CD4-positive, CD25-positive, alpha-beta regulatory T cell (primary cell): ENCODE results near the gene SSTR5. TPM values are rescaled to one million over a fixed set of nuclear protein-coding genes. Genes with fewer than 3 reads are reported as not detected.
A peak's percentile ranks its signal among the peaks of the same experiment; 100 is the strongest.

ENCODE experiments used
- ATAC-seq, 2 donors: fragments of 150-1000 bp; cut with Tn5 transposase; one replicate each; pipeline ENCODE4 v1.10.0; 2021; ENCODE audit warnings: low read depth in 2 of 2, moderate number of reproducible peaks in 2 of 2, moderate library complexity in 1 of 2
- DNase-seq, 3 donors: peaks; one replicate each; pipeline versions ENCODE4 v3.0.0 to v3.0.0-alpha.2; 2012 to 2022; ENCODE audit warnings: mixed read lengths in 1 of 3
- H3K27ac ChIP-seq: one replicate; pipeline ENCODE4 v1.7.0; 2013; ENCODE audit warnings: mild to moderate bottlenecking, low read length; ENCODE audit not compliant: insufficient read depth, poor library complexity, severe bottlenecking
- H3K27me3 ChIP-seq: one replicate; pipeline ENCODE4 v1.7.0; 2013; ENCODE audit warnings: low read length; ENCODE audit not compliant: control insufficient read depth, insufficient read depth
- H3K36me3 ChIP-seq: one replicate; pipeline ENCODE4 v1.7.0; 2013; ENCODE audit warnings: mild to moderate bottlenecking, low read length, moderate library complexity; ENCODE audit not compliant: control insufficient read depth, insufficient read depth
- H3K4me1 ChIP-seq: 2 replicates; pipeline ENCODE4 v1.7.0; 2013; ENCODE audit warnings: mild to moderate bottlenecking, low read length; ENCODE audit not compliant: insufficient read depth, control insufficient read depth, poor library complexity, severe bottlenecking
- H3K4me3 ChIP-seq: one replicate; pipeline ENCODE4 v1.7.0; 2013; ENCODE audit warnings: low read depth, mild to moderate bottlenecking, low read length, moderate library complexity
- H3K9me3 ChIP-seq, 2 experiments: 1 replicate in 1 of 2; 2 replicates in 1 of 2; pipeline ENCODE4 v1.7.0; 2013; ENCODE audit warnings: low read length in 2 of 2, mild to moderate bottlenecking in 1 of 2, moderate library complexity in 1 of 2; ENCODE audit not compliant: control insufficient read depth in 2 of 2
- H3K27ac Mint-ChIP-seq, 3 donors: one replicate each; pipeline ENCODE4 v1.8.0; 2020 to 2022; ENCODE audit warnings: mild to moderate bottlenecking in 3 of 3, mixed read lengths in 3 of 3, moderate library complexity in 2 of 3
- H3K27me3 Mint-ChIP-seq: one replicate; pipeline ENCODE4 v1.8.0; 2022; ENCODE audit warnings: mild to moderate bottlenecking, mixed read lengths
- H3K36me3 Mint-ChIP-seq: one replicate; pipeline ENCODE4 v1.8.0; 2020; ENCODE audit warnings: mixed read lengths
- H3K4me1 Mint-ChIP-seq, 4 donors: one replicate each; pipeline ENCODE4 v1.8.0; 2020 to 2022; ENCODE audit warnings: mixed read lengths in 4 of 4, mild to moderate bottlenecking in 1 of 4
- H3K4me3 Mint-ChIP-seq, 4 donors: one replicate each; pipeline ENCODE4 v1.8.0; 2020 to 2022; ENCODE audit warnings: mild to moderate bottlenecking in 4 of 4, mixed read lengths in 4 of 4, moderate library complexity in 3 of 4
- H3K9me3 Mint-ChIP-seq, 7 donors: one replicate each; pipeline ENCODE4 v1.8.0; 2020 to 2022; ENCODE audit warnings: mixed read lengths in 7 of 7, mild to moderate bottlenecking in 3 of 7, moderate library complexity in 2 of 7
- polyA plus RNA-seq, 4 donors: library from polyadenylated mRNA; unstranded; fragments of 300-500 nt; fragmentation: Illumina TruSeq; gene quantifications; one replicate each; pipeline ENCODE4 v1.2.3, GENCODE V29; 2021
- total RNA-seq: library from RNA; stranded (reverse); gene quantifications from one replicate; pipeline ENCODE4 v1.2.3, GENCODE V29; 2022

Gene SSTR5
- total and polyA plus RNA-seq, 5 donors from 2014 or later: not detected

DNA sequence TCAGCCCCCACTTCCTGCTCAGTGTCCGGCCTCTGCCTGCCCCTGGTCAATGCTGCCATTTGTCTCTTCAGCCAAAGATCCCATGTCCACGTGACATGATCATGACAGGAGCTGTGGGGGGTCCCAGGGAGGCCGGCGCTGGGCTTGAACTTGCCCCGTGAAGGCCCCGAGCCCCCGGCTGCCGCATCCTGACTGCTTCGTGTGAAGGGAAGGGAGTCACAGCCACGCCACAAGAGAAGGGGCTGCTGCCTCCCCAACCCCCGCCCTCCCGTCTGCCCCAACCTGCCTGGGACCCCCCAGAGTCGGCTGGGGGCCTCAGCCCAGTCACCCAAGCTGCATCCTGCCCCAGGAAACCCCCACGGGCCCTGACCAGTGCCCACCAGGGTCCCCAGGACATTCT lies 14.3 kb upstream of the SSTR5 start:
- Histone ChIP-seq H3K36me3 (no peaks in the 10 kb centered on the region), H3K27ac (no peak overlapping the region), H3K4me1 (no peaks in the 10 kb centered on the region), H3K4me3 (no peak overlapping the region), H3K9me3 (peaks cover 3 to 8% of the 10 kb centered on the region in 2 experiments), H3K27me3 (no peaks in the 10 kb centered on the region)
- ATAC-seq: no peak
- Mint-ChIP-seq H3K4me1 (no peaks in the 10 kb centered on the region), H3K27me3 (no peaks in the 10 kb centered on the region), H3K4me3 (no peak overlapping the region), H3K27ac (no peak overlapping the region), H3K9me3 (peaks cover 0 to 6% (median 2%) of the 10 kb centered on the region in 7 donors), H3K36me3 (no peaks in the 10 kb centered on the region)
- DNase-seq: no peak

DNA sequence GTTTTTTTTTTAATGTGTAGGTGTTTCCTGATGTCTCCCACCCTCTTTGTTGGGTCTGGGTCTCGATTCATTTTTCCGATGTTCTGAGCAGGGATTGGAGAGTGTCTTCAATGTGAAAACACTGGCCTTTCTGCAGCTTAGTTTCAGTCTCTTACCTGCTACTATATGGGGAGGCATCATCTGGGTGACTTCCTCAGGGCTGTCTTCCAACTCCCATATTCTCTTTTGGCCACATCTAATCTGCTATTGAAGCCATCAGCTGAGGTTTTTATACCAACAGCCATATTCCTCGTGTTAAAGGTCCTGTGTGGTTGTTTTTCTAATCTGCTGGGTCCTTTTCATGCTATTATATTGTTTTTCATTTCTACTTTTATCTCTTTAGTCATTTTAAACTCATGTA lies 13.2 kb upstream of the SSTR5 start:
- Histone ChIP-seq H3K27ac (no peak overlapping the region), H3K36me3 (no peaks in the 10 kb centered on the region), H3K4me1 (no peaks in the 10 kb centered on the region), H3K27me3 (no peaks in the 10 kb centered on the region), H3K9me3 (peaks cover 3 to 8% of the 10 kb centered on the region in 2 experiments), H3K4me3 (no peak overlapping the region)
- ATAC-seq (no peak), DNase-seq (no peak)
- Mint-ChIP-seq H3K4me3 (no peak overlapping the region), H3K4me1 (no peaks in the 10 kb centered on the region), H3K36me3 (no peaks in the 10 kb centered on the region), H3K27me3 (no peaks in the 10 kb centered on the region), H3K27ac (no peak overlapping the region), H3K9me3 (peaks cover 0 to 6% (median 2%) of the 10 kb centered on the region in 7 donors)

DNA sequence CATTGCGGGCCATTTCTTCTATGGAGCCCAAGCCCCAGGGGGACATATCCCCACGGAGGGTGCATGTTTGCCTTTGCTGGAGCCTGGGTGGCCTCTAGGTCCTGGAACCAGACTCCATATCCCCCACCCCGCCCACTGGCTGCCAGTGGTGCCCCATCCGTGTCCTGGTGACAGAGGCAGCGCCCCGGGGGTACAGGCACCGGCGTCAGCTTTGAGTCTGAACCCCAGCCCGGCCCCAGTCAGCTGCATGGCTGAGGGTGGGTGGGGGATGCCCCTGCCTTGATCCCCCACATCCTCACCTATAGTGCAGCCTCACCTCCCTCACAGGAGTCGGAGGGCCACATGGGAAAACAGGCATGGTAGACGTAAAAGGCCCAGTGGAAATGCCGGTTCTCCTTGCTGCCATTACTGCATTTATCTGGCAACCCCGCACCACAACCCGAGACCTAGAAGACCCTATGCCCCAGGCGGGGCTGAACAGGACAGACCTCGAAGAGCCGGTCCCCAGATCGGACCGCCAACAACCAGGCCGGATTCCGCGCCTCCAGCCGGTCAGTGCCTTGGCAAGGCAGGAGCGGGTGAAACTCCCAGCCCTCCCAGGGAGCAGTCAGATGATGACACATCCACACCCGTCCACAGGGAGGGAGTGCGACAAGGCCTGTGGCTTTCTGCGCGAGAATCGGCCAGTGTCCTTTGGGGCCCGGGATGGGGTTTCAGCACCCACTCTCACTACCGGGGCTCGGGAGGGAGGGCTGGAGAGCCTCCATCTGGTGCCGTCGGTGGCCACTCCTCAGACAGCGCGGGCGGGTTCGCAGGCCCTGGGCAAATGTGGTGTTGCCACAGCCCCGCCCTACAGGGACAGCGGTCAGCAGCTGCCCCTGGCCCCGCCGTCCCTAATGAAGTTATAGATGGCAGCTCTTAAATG lies 11.9 kb upstream of the SSTR5 start:
- Histone ChIP-seq H3K4me3 (no peak overlapping the region), H3K36me3 (no peaks in the 10 kb centered on the region), H3K27ac (no peak overlapping the region), H3K9me3 (peaks cover 3 to 8% of the 10 kb centered on the region in 2 experiments), H3K27me3 (no peaks in the 10 kb centered on the region), H3K4me1 (no peaks in the 10 kb centered on the region)
- H3K4me1 Mint-ChIP-seq: no peaks in the 10 kb centered on the region
- ATAC-seq (no peak), DNase-seq (no peak)
- no peak overlapping the region for H3K27ac Mint-ChIP-seq
- H3K27me3 Mint-ChIP-seq: no peaks in the 10 kb centered on the region
- H3K36me3 Mint-ChIP-seq: no peaks in the 10 kb centered on the region
- H3K4me3 Mint-ChIP-seq: peak overlapping the region in 1 of 4 donors; percentile 84
- peaks cover 0 to 6% (median 2%) of the 10 kb centered on the region in 7 donors for H3K9me3 Mint-ChIP-seq

DNA sequence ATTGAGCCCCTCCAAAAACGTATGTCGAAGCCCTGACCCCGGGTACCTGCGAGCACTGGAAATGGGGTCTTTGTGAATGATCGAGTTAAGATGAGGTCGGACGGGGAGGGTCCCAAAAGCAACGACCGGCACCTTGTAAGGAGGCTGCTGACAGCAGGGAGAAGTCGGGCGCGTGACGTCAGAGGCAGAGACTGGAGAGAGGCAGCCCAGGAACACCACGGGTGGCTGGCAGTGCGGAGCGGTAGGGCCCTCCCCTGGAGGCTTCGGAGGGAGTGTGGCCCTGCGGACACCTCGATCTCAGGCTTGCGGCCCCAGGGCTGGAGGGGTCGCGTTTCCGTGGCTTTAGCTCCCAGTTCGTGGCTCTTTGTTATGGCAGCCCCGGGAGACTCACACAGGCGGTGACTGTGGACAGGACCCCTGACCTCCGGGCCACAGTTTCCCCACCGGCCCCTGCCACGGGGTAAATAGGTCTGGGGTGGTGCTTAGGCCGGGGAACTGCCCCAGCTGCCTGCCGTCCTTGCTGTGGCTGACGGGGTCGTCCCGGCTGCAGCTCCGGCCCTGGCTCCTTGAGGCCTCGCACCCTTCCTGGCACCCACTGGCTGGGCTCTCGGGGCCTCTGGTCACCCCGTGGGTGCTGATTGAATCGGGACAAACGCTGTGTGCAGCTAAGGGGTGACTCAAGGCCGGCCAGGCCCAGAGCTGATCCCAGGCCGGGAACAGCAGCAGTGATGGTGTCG lies 10.6 kb upstream of the SSTR5 start:
- Histone ChIP-seq H3K27ac (no peak overlapping the region), H3K9me3 (peaks cover 3 to 8% of the 10 kb centered on the region in 2 experiments), H3K4me3 (no peak overlapping the region), H3K4me1 (no peaks in the 10 kb centered on the region), H3K27me3 (no peaks in the 10 kb centered on the region), H3K36me3 (no peaks in the 10 kb centered on the region)
- Mint-ChIP-seq H3K4me3 (no peak overlapping the region), H3K9me3 (peaks cover 0 to 6% (median 2%) of the 10 kb centered on the region in 7 donors), H3K27ac (no peak overlapping the region), H3K4me1 (no peaks in the 10 kb centered on the region), H3K27me3 (no peaks in the 10 kb centered on the region), H3K36me3 (no peaks in the 10 kb centered on the region)
- ATAC-seq: no peak
- DNase-seq: no peak

DNA sequence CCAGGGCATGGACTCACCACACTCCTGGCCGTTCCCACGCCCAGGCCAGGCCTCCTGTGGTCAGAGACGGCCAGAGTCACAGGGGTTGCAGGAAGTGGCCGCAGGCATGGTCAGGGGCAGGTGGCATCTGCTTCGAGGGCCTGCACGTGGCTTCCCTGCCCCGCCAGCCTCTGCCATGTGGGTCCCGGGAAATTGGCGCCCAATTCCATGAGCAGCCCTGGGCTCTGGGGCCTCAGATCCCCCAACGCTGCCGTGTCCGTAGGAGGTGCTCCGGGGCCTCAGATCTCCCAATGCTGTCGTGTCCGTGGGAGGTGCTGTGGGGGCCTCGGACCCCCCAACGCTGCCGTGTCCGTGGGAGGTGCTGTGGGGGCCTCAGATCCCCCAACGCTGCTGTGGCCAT lies 9.7 kb upstream of the SSTR5 start:
- H3K27ac Mint-ChIP-seq: no peak overlapping the region
- no peak overlapping the region for H3K4me3 Mint-ChIP-seq
- Histone ChIP-seq H3K9me3 (peaks cover 3 to 8% of the 10 kb centered on the region in 2 experiments), H3K4me1 (no peaks in the 10 kb centered on the region), H3K4me3 (no peak overlapping the region), H3K36me3 (no peaks in the 10 kb centered on the region), H3K27me3 (no peaks in the 10 kb centered on the region), H3K27ac (no peak overlapping the region)
- DNase-seq: no peak
- peaks cover 0 to 6% (median 2%) of the 10 kb centered on the region in 7 donors for H3K9me3 Mint-ChIP-seq
- no peak for ATAC-seq
- H3K27me3 Mint-ChIP-seq: peaks cover 4% of the 10 kb centered on the region
- H3K36me3 Mint-ChIP-seq: no peaks in the 10 kb centered on the region
- no peaks in the 10 kb centered on the region for H3K4me1 Mint-ChIP-seq

DNA sequence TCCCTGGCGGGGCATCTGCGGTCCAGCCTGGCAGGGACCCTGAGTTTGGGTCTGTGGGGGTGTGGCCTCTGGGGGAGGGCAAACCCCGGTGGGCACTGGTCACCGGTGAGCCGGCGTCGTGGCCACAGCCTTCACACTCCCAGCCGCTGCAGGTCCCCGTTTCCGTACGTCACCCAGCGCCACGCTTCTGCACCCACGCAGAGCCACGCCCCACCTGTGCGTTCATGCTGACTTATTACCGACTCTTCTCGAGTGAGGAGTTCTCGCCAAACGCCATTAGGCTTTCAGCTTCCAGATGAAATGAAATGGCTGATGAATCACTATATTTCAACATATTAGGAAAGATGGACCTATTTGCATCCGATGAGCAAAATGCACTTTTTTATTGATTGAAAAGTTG lies 8.8 kb upstream of the SSTR5 start:
- ATAC-seq (no peak), DNase-seq (no peak)
- no peak overlapping the region for H3K27ac Mint-ChIP-seq
- no peaks in the 10 kb centered on the region for H3K36me3 Mint-ChIP-seq
- no peak overlapping the region for H3K4me3 Mint-ChIP-seq
- H3K27me3 Mint-ChIP-seq: peaks cover 9% of the 10 kb centered on the region
- peaks cover 3 to 8% of the 10 kb centered on the region in 2 experiments for H3K9me3 ChIP-seq
- H3K27me3 ChIP-seq: no peaks in the 10 kb centered on the region
- H3K4me1 Mint-ChIP-seq: no peaks in the 10 kb centered on the region
- H3K36me3 ChIP-seq: no peaks in the 10 kb centered on the region
- H3K9me3 Mint-ChIP-seq: peaks cover 0 to 6% (median 2%) of the 10 kb centered on the region in 7 donors
- H3K4me3 ChIP-seq: no peak overlapping the region
- H3K4me1 ChIP-seq: no peaks in the 10 kb centered on the region
- no peak overlapping the region for H3K27ac ChIP-seq

DNA sequence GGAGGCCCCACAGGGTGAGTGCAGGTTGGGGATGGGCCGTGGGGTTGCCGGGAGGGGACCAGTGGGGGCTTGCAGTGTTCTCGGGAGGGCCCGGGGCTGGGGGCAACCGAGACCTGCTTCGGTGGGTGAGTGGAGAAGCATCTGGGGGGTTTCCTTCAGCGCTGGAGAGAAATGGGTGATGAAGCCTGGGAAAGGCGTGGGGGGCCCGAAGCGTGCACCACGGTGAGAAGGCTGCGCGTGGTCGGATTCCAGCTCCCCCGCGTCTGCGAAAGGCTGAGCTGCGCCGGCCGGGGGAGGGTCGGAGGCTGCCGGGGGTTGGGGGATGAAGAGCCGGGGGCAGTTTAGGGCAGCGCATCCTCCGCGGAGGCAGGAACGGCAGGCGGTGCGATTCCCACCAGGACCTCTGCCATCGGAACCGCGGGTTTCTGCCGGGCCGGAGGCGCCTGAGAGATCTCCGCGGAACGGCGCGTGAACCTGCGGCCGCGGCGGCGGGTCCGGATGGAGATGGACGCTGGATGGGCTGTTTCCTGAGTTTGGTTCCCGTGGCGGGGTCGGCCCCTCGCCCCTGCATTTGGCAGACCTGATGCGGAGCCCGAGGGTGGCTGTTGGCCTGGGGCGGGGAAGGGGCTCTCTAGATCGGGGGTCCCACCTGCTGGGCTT lies 6.9 kb upstream of the SSTR5 start:
- H3K4me3 ChIP-seq: no peak overlapping the region
- no peaks in the 10 kb centered on the region for H3K9me3 Mint-ChIP-seq
- peaks cover 9% of the 10 kb centered on the region for H3K27me3 Mint-ChIP-seq
- no peaks in the 10 kb centered on the region for H3K9me3 ChIP-seq
- no peaks in the 10 kb centered on the region for H3K36me3 ChIP-seq
- DNase-seq (no peak), ATAC-seq (no peak)
- no peaks in the 10 kb centered on the region for H3K4me1 Mint-ChIP-seq
- H3K27ac Mint-ChIP-seq: no peak overlapping the region
- no peaks in the 10 kb centered on the region for H3K27me3 ChIP-seq
- H3K4me1 ChIP-seq: no peaks in the 10 kb centered on the region
- H3K36me3 Mint-ChIP-seq: no peaks in the 10 kb centered on the region
- H3K27ac ChIP-seq: no peak overlapping the region
- H3K4me3 Mint-ChIP-seq: no peak overlapping the region
